NCI-H2196 treated with DMSO at 0.1 percent for 48 hours (cell line): ENCODE data around the gene SMCO1.
"Not testable (repeated sequence)": the region's sequence is repeated elsewhere in the genome, so short reads cannot be mapped to it uniquely, and the experiment has no call there.

ENCODE experiments used
- DNase-seq: peaks from one replicate; lab custom pipeline; 2025; ENCODE audit not compliant: unreplicated experiment; lab: John Stamatoyannopoulos, UW

The SMCO1 gene, protein sequence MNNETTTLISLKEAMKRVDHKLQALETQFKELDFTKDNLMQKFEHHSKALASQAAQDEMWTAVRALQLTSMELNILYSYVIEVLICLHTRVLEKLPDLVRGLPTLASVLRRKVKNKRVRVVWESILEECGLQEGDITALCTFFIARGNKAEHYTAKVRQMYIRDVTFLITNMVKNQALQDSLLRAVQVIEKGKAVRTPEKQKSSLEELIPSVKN

GRCh38 chr3:196514913-196515621 is at the start of gene SMCO1:
Gene SMCO1 (minus strand): TSS chr3:196515346. CDS start chr3:196515209, 137 bp downstream.
- no peak for DNase-seq

GRCh38 chr3:196563721-196564225 is 48.6 kb upstream of the SMCO1 start:
- no peak for DNase-seq

DNA sequence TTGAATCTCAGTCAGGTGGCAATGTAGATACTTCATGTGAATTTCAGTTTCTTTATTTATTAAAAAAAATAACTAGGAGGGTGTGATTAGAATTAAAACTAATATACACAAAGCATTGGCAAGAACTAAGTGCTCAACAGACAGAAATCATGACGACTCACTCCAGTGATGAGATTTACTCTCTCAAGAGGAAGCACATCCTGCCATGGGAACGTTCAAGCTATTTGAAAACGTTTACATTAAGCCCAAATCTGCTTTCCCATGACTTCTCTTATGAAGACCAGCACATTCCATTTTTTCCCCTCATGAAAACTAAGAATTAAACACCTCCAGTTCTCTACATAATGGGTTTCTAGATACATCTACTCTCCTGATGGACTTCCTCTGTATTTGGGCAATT is 44.7 kb upstream of the SMCO1 start:
- DNase-seq, result no peak

DNA sequence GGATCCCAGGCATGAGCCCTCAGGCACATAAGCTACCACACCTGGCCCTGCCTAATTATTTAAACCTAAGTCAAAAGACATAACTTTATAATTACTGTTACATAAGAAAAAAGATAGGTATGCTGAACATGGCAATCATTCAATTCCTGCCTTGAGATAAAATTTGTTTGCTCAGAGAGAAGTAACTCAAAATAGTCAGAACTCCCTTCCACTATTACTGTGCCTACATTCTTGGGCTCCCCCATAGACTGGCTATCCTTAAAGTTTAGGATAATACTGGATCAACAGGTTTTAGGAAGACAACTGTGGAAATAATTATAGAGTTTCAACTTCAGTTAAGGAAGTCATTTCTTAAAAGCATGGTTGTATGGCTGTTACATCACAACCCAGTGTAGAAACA is 43.3 kb upstream of the SMCO1 start:
- no peak for DNase-seq

DNA sequence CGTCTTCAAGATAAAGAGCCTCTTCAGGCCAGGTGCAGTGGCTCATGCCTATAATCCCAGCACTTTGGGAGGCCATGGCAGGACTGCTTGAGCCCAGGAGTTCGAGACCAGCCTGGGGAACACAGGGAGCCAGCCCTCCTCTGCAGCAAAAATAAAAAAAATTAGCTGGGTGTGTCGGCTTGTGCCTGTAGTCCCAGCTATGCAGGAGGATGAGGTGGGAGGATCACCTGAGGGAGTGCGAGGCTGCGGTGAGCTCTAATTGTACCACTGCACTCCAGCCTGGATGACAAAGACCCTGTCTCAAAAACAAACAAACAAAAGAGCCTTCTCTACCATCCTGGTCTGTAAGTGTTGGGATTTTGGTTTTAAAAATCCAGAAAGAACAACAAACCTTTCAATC is 42.1 kb upstream of the SMCO1 start:
- DNase-seq, result no peak

DNA sequence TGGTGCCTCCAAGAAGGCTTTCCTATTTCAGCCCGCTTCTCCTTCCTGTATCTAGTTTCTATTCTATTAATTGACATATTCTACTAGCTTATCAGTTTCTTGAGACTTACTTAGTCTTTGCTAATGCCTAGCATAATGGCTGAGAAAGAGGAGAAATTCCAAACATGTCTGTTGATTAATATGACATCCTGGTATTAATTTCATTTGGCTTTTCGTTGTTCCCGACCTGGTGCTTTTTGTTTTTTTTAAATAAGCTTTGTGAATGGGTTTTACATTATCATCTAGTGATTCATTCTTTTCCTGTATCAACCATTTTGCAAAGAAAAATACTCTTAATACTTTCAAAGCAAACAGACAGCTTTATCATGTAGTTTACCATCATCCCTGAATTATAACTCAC is 40.1 kb upstream of the SMCO1 start:
- no peak for DNase-seq

GRCh38 chr3:196554205-196554604 is 39.1 kb upstream of the SMCO1 start:
- no peak for DNase-seq

- no peak for DNase-seq
Measured at GRCh38 chr3:196553551-196553950, 38.4 kb upstream of the SMCO1 start.

DNA sequence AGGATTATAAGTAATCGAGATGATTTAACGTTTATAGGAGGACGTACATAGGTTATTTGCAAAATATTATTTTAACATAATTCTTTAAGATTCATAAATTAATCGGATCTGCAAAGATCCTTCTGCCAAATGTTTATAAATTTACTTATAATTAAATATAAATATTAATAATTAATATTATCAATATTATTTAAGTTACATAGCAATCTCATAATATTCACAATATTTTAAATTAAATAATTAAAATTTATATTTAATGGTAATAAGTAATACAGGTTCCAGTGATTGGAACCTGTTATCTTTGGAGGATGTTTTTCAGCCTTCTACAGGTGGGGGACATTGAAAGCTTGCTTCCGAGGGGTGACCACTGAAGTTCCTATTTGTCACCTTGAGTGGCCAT is 37.1 kb upstream of the SMCO1 start:
- DNase-seq, result no peak

- DNase-seq, result not testable (repeated sequence)
Measured at GRCh38 chr3:196550172-196550571, 35.0 kb upstream of the SMCO1 start.

- DNase-seq, result not testable (repeated sequence)
Measured at GRCh38 chr3:196549312-196549711, 34.2 kb upstream of the SMCO1 start.

GRCh38 chr3:196547067-196547466 is 31.9 kb upstream of the SMCO1 start:
- no peak for DNase-seq

DNA sequence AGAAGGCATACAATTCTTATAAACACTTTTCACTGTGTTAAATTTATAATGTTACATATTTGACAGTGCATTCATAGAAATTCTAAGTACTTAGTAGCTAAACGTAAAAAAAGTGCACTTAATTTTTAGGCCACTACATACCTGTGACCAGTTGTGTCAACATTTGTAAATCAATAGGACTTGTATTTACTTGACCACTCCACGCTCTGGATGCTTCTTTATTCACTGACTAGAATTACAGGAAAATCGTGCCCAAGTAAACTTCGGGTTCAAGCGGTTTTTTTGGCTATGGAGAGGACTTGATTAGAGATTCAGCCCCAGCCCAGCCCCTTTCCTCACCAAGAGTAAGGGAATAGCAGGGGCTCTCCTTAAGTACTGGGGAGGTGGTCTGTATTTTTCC is 31.4 kb upstream of the SMCO1 start:
- DNase-seq, result no peak

- DNase-seq, result no peak
Measured at GRCh38 chr3:196544491-196544992, 29.4 kb upstream of the SMCO1 start.

DNA sequence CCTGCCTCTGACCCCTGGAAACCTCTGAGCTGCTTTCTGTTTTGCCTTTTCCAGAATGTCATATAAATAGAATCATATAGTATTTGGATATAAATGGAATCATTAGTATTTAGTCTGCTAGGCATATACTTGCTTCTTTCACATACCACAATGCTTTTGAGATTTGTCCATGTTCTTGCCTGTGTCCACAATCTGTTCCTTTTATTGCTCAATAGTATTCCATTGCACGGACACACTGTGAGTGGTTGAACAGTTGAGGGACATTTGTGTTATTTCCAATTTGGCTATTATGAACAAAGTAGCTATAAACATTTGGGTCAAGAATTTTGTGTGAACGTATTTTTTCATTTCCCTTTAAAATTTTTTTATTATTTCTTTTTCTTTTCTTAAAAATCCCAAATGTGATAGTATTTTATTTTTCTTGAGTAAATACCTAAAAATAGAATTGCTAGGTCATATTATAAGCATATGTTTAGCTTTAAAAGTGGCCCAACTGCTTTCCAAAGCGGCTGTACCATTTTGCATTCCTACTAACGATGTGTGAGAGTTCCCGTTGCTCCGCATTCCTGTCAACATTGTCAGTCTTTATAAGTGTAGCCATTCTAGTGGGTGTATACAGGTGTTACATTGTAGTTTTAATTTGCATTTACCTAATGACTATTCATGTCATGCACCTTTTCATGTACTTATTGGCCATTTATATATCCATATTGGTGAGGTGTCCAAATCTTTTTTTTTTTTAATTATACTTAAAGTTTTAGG is 26.7 kb upstream of the SMCO1 start:
- DNase-seq, result no peak

DNA sequence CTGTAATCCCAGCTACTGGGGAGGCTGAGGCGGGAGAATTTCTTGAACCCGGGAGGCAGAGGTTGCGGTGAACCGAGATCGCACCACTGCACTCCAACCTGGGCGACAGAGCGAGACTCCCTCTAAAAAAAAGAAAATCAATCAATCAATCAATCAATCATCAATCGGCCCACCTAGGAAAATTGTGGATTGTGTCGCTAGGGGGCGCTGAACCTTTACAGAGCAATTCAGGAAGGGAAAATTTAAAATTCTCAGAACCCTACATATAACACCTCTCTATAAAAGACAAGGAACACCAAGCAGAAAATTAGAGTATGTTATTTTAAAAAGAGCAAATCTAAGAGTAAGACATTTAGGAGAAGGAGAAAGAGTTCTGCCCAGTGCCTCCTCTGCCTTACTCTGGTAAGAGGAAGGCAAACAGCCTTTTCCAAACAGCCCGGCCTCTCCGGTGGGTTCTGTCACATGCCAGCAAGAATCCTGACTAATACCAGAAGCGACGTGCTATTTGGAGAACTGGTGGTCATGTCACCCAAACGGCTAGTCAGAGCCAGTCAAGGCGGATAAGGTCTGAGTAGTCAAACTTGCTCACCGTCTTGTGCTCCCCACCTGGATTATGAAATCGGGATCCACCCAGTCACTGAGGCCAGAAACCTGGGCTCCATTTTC is 22.3 kb upstream of the SMCO1 start:
- peak; percentile 19 for DNase-seq

- DNase-seq, result no peak
Measured at GRCh38 chr3:196533260-196533681, 18.1 kb upstream of the SMCO1 start.

GRCh38 chr3:196531418-196531817 is 16.3 kb upstream of the SMCO1 start:
- no peak for DNase-seq

DNA sequence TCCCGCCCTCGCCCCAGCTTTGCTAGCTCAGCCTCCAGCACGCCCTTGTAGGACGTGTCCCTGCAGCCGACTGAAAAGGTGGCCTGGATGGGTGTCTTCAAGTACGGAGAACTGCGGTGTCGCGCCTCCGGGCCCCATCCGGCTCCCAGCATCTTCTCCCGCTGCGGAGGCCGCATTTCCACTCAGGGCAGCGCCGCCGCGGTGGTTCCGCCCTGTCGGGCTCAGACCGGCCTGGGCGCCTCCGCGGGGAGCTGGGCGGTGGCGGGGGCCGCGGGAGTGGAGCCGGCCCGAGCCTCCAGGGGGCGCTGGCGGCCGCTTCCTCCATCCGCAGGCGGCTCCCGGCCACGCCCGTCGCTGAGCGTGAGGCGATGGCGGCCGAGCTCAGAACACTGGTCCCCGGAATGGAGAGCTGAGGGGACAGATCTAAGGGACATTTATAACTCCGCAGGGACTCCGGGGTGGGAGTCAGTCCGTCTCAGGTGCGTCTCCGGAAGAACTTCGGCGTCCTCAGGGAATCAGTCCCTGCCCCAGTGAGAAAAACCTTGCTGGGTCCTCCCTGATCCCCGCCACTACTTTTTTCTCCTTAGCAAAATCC is 13.6 kb upstream of the SMCO1 start:
- peak; percentile 68 for DNase-seq

- no peak for DNase-seq
Measured at GRCh38 chr3:196525141-196525540, 10.0 kb upstream of the SMCO1 start.

DNA sequence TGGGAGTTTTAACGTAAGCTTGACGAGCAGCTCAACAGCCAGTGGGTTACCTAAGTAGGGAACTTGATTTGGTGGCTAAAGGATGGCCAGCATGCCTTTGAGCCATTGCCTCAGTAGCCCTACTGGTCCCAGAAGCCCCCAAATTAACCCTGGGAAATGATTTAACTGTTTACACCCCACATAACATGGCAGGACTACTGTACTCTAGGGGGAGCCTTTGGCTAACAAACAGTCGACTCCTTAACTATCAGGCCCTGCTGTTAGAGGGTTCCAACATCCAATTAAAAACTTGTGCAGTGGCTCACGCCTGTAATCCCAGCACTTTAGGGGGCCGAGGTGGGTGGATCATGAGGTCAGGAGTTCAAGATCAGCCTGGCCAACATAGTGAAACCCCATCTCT is 9.4 kb upstream of the SMCO1 start:
- no peak for DNase-seq
